ENCODE measurements around the gene SAA1. TPM values are rescaled to one million over a fixed set of nuclear protein-coding genes. Genes with fewer than 3 reads are reported as not detected.

SAA1 gene
- polyA plus RNA-seq, 3 donors: not detected

GRCh38 chr11:18271206-18271605 lies 5.1 kb downstream of the SAA1 start:
- Histone ChIP-seq H4K20me1 (ENCODE audit: insufficient read depth, low read length) (no peaks in the 10 kb centered on the region), H3K27ac (ENCODE audit: low read depth in 1 of 2, low read length in 2 of 2) (no peak overlapping the region), H3K4me1 (ENCODE audit: control insufficient read depth in 1 of 2, insufficient read depth in 2 of 2, low read length in 2 of 2) (peaks cover 0 to 1% of the 10 kb centered on the region in 2 donors), H3K36me3 (replicated peaks in 1 of 2; ENCODE audit: control insufficient read depth in 1 of 2, insufficient read depth in 2 of 2, low read length in 2 of 2) (no peaks in the 10 kb centered on the region), H3K9ac (ENCODE audit: insufficient read depth, low read length, poor library complexity, severe bottlenecking) (no peak overlapping the region), H3K4me3 (replicated peaks in 1 of 3; ENCODE audit: low read depth in 2 of 3, low read length in 3 of 3) (no peak overlapping the region), H3K4me2 (replicated peaks; ENCODE audit: extremely low read depth, low read length, poor library complexity, severe bottlenecking) (no peak overlapping the region), H3K27me3 (ENCODE audit: control insufficient read depth in 2 of 2, insufficient read depth in 2 of 2, low read length in 2 of 2) (no peaks in the 10 kb centered on the region), H3K9me3 (replicated peaks in 1 of 2; ENCODE audit: control insufficient read depth in 1 of 2, insufficient read depth in 1 of 2, low read length in 2 of 2) (no peaks in the 10 kb centered on the region), H2AFZ (ENCODE audit: insufficient read depth, low read depth, low read length, poor library complexity, severe bottlenecking) (no peak overlapping the region), H3K79me2 (ENCODE audit: insufficient read depth, low read length) (no peaks in the 10 kb centered on the region)
- Mint-ChIP-seq H3K27ac (peak overlapping the region in 2 of 7 donors; percentile 8 to 51), H3K4me3 (no peak overlapping the region), H3K4me1 (peaks cover 8% of the 10 kb centered on the region), H3K9me3 (no peaks in the 10 kb centered on the region), H3K36me3 (peaks cover 4 to 7% of the 10 kb centered on the region in 2 donors), H3K27me3 (ENCODE audit: low read depth in 3 of 3) (peaks cover 0 to 8% (median 2%) of the 10 kb centered on the region in 3 donors)
- intact Hi-C loops (cut with micrococcal nuclease): no loop called here
- no peak for TF ChIP-seq CTCF (IDR thresholded peaks at IDR 0.05)
- 60% methylated on average over 2 of the region's 4 CpGs for WGBS (ENCODE audit: insufficient coverage)
- no peak for DNase-seq

GRCh38 chr11:18277565-18278271 lies 11.7 kb downstream of the SAA1 start:
- Mint-ChIP-seq H3K4me1 (peaks cover 46% of the 10 kb centered on the region), H3K27ac (peak overlapping the region; percentile 94 to 99 (median 97)), H3K4me3 (peak overlapping the region; percentile 40 to 83), H3K36me3 (peaks cover 22 to 28% of the 10 kb centered on the region in 2 donors), H3K9me3 (no peaks in the 10 kb centered on the region), H3K27me3 (ENCODE audit: low read depth in 3 of 3) (peaks cover 0 to 2% (median 0%) of the 10 kb centered on the region in 3 donors)
- intact Hi-C loops (cut with micrococcal nuclease): loop anchor here in 1 of 2 donors (5.0 kb wide), 1 partner anchor 45 kb away; the partner anchor contains the start of genes GTF2H1 and HPS5
- Histone ChIP-seq H3K27ac (ENCODE audit: low read depth in 1 of 2, low read length in 2 of 2) (peak overlapping the region; percentile 82 to 94), H3K27me3 (ENCODE audit: control insufficient read depth in 2 of 2, insufficient read depth in 2 of 2, low read length in 2 of 2) (no peaks in the 10 kb centered on the region), H3K36me3 (replicated peaks in 1 of 2; ENCODE audit: control insufficient read depth in 1 of 2, insufficient read depth in 2 of 2, low read length in 2 of 2) (peaks cover 0 to 19% of the 10 kb centered on the region in 2 donors), H3K4me3 (replicated peaks in 1 of 3; ENCODE audit: low read depth in 2 of 3, low read length in 3 of 3) (peak overlapping the region in 2 of 3 experiments; percentile 25), H3K9ac (ENCODE audit: insufficient read depth, low read length, poor library complexity, severe bottlenecking) (peak overlapping the region; percentile 50), H4K20me1 (ENCODE audit: insufficient read depth, low read length) (no peaks in the 10 kb centered on the region), H3K4me1 (ENCODE audit: control insufficient read depth in 1 of 2, insufficient read depth in 2 of 2, low read length in 2 of 2) (peaks cover 51 to 61% of the 10 kb centered on the region in 2 donors), H3K4me2 (replicated peaks; ENCODE audit: extremely low read depth, low read length, poor library complexity, severe bottlenecking) (peak overlapping the region; percentile 39), H3K9me3 (replicated peaks in 1 of 2; ENCODE audit: control insufficient read depth in 1 of 2, insufficient read depth in 1 of 2, low read length in 2 of 2) (no peaks in the 10 kb centered on the region), H2AFZ (ENCODE audit: insufficient read depth, low read depth, low read length, poor library complexity, severe bottlenecking) (peak overlapping the region; percentile 24), H3K79me2 (ENCODE audit: insufficient read depth, low read length) (peaks cover 8% of the 10 kb centered on the region)
- DNase-seq: peak; percentile 87 to 96 (median 94)
- WGBS (ENCODE audit: insufficient coverage): no CpG with 5 or more reads among the region's 5 CpGs
- no peak for TF ChIP-seq CTCF (IDR thresholded peaks at IDR 0.05)

Measured in CD14-positive monocyte (primary cell).